Caco-2 (cell line): ENCODE results near the gene MCRS1. TPM values are rescaled to one million over a fixed set of nuclear protein-coding genes. Genes with fewer than 3 reads are reported as not detected.

Experiments
- BruUV-seq: library from RNA; stranded (reverse); fragments of 400-500 nt; replicated peaks from 2 replicates; lab custom pipeline; 2021; lab: Mats Ljungman, UMichigan
- CTCF ChIA-PET: fragments of 300-600 bp; sonication (Branson Sonifier 250); formaldehyde crosslinking; loops from one replicate; lab custom pipeline; 2022; ENCODE audit warnings: antibody characterized with exemption; lab: Charles Lee
- POLR2A ChIA-PET: fragments of 300-600 bp; sonication (Branson Sonifier 250); formaldehyde crosslinking; loops from one replicate; lab custom pipeline; 2022; ENCODE audit warnings: antibody characterized with exemption; lab: Charles Lee
- DNase-seq, 2 experiments: peaks; one replicate each; pipeline versions ENCODE4 v3.0.0 to v3.0.0-alpha.2; 2020 to 2022
- H3K27me3 ChIP-seq: replicated peaks from 2 replicates; pipeline ENCODE4 v1.6.0; 2011; ENCODE audit warnings: low read length; ENCODE audit not compliant: control insufficient read depth, insufficient read depth
- H3K36me3 ChIP-seq: 2 replicates; pipeline ENCODE4 v1.5.1; 2011; ENCODE audit warnings: low read length; ENCODE audit not compliant: control insufficient read depth, insufficient read depth
- H3K4me1 ChIP-seq: fragments of 250-450 bp; sonication (Bioruptor Pico); 2 replicates; pipeline ENCODE4 v1.5.1; 2020; ENCODE audit warnings: mild to moderate bottlenecking
- H3K4me3 ChIP-seq: 2 replicates; pipeline ENCODE4 v1.5.1; 2011; ENCODE audit warnings: low read depth, mild to moderate bottlenecking, control low read depth, low read length
- H3K9me3 ChIP-seq: fragments of 250-450 bp; sonication (Bioruptor Pico); 2 replicates; pipeline ENCODE4 v1.5.1; 2020; ENCODE audit warnings: mild to moderate bottlenecking, moderate library complexity
- H3K27ac Mint-ChIP-seq: one replicate; pipeline ENCODE4 v1.8.0; 2022; ENCODE audit warnings: mixed read lengths; ENCODE audit not compliant: unreplicated experiment
- H3K27me3 Mint-ChIP-seq: one replicate; pipeline ENCODE4 v1.8.0; 2022; ENCODE audit warnings: mixed read lengths; ENCODE audit not compliant: insufficient read depth, unreplicated experiment
- H3K36me3 Mint-ChIP-seq: one replicate; pipeline ENCODE4 v1.8.0; 2022; ENCODE audit warnings: mild to moderate bottlenecking, mixed read lengths; ENCODE audit not compliant: insufficient read depth, unreplicated experiment
- H3K4me1 Mint-ChIP-seq: one replicate; pipeline ENCODE4 v1.8.0; 2022; ENCODE audit warnings: low read depth, mixed read lengths; ENCODE audit not compliant: unreplicated experiment
- H3K4me3 Mint-ChIP-seq: one replicate; pipeline ENCODE4 v1.8.0; 2022; ENCODE audit warnings: mild to moderate bottlenecking, moderate library complexity, mixed read lengths; ENCODE audit not compliant: unreplicated experiment
- H3K9me3 Mint-ChIP-seq: one replicate; pipeline ENCODE4 v1.8.0; 2022; ENCODE audit warnings: mixed read lengths; ENCODE audit not compliant: unreplicated experiment
- CTCF ChIP-seq, 2 experiments: fragments of 200-600 bp in 1 of 2; IDR thresholded peaks; 1 replicate in 1 of 2; 2 replicates in 1 of 2; pipeline versions ENCODE4 v1.5.1 to v1.8.0; 2011 to 2022; ENCODE audit warnings: antibody characterized with exemption in 1 of 2, control low read depth in 1 of 2, inconsistent platforms in 1 of 2, low read depth in 1 of 2, low read length in 1 of 2, mild to moderate bottlenecking in 1 of 2, moderate library complexity in 1 of 2; ENCODE audit not compliant: insufficient read depth in 1 of 2, severe bottlenecking in 1 of 2, unreplicated experiment in 1 of 2
- intact Hi-C: fragments of 100-400 bp; cut with micrococcal nuclease; formaldehyde crosslinking; loops from one replicate; pipeline ENCODE4 v1.10.0; 2022; ENCODE audit not compliant: unreplicated experiment
- total RNA-seq: library from RNA; stranded (reverse); gene quantifications from 2 replicates; pipeline ENCODE4 v1.2.3, GENCODE V29; 2022

MCRS1 gene
- total RNA-seq, 1 experiment from 2014 or later, result 122 TPM

GRCh38 chr12:49577589-49578315, 9.8 kb upstream of the MCRS1 start:
- peaks cover 26% of the 10 kb centered on the region for H3K36me3 Mint-ChIP-seq
- ChIA-PET CTCF (interaction anchor here (0.5 to 3.7 kb wide), 4 partner anchors 9 to 68 kb away, joined by 4 to 46 read pairs (median 5); no protein-coding TSS in a partner anchor), POLR2A (interaction anchor here (0.6 kb wide), 1 partner anchor 1853 kb away, joined by 4 read pairs; no protein-coding TSS in a partner anchor)

DNA sequence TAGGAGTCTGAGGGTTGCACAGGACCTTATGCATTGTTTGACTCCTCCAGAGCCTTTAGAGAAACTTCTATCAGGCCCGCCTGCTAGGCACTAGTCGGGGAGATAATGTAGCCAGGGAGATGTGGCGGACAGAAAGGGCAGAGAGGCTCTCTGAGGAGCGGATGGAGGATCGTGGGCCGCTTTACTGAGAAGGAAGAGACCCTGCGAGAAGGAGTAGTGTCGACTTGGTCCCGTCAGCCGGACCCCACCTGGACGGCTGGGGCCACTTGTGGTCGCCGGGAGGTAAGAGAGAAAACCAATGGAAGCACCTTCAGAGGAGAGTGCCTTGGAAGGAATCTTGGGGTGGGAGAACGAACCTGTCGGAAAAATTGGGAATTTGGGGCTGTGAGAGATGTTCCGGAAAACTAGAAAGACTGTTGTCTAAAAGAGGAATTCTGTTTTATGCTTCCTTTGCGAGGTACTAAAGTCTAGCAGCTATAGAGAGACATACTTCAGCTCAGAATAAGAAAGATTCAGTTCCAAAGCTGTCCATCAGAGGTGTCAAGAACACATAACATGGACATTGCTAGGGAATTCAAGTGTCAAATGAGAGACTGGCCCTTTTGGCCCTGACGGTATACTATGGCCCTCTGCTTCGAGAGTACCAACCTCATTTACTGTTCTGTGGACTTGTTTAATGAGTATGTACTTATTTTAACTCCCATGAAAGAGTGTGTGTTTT, 660 bp upstream of the MCRS1 start:
- TSS peak; percentile 53 for BruUV-seq
- H3K4me3 ChIP-seq, result peak overlapping the region; percentile 63
- Mint-ChIP-seq H3K4me3 (peak overlapping the region; percentile 99), H3K4me1 (peaks cover 9% of the 10 kb centered on the region), H3K27me3 (no peaks in the 10 kb centered on the region), H3K36me3 (peaks cover 42% of the 10 kb centered on the region), H3K9me3 (peaks cover 11% of the 10 kb centered on the region), H3K27ac (peak overlapping the region; percentile 99)
- TF ChIP-seq CTCF (IDR thresholded peaks at IDR 0.05; ENCODE audit: insufficient read depth in 1 of 2, low read depth in 1 of 2, low read length in 1 of 2, severe bottlenecking in 1 of 2, unreplicated experiment in 1 of 2), result no peak
- peaks cover 4% of the 10 kb centered on the region; the same call in 1 of the 2 replicates for H3K36me3 ChIP-seq
- ChIA-PET CTCF (interaction anchor here (0.6 to 2.5 kb wide), 4 partner anchors 10 to 221 kb away, joined by 4 to 38 read pairs (median 4); no protein-coding TSS in a partner anchor), POLR2A (interaction anchor here (0.7 kb wide), 1 partner anchor 437 kb away, joined by 3 read pairs; no protein-coding TSS in a partner anchor)
- no peaks in the 10 kb centered on the region for H3K4me1 ChIP-seq
- peak in 1 of 2 experiments; percentile 29 for DNase-seq
- no peaks in the 10 kb centered on the region for H3K9me3 ChIP-seq
- intact Hi-C loops, result loop anchor here (1.0 kb wide), 1 partner anchor 55 kb away; the partner anchor contains the start of gene PRPF40B
- H3K27me3 ChIP-seq, result no peaks in the 10 kb centered on the region

More at GRCh38 chr12:49577589-49578315, 9.8 kb upstream of the MCRS1 start:
- Mint-ChIP-seq H3K9me3 (no peaks in the 10 kb centered on the region), H3K27ac (no peak overlapping the region), H3K4me1 (peaks cover 24% of the 10 kb centered on the region), H3K27me3 (no peaks in the 10 kb centered on the region), H3K4me3 (no peak overlapping the region)
- Histone ChIP-seq H3K36me3 (peaks cover 2% of the 10 kb centered on the region), H3K9me3 (no peaks in the 10 kb centered on the region), H3K4me1 (peaks cover 24% of the 10 kb centered on the region), H3K27me3 (no peaks in the 10 kb centered on the region), H3K4me3 (no peak overlapping the region)
- BruUV-seq, result no TSS peak
- DNase-seq, result no peak
- TF ChIP-seq CTCF (IDR thresholded peaks at IDR 0.05; ENCODE audit: insufficient read depth in 1 of 2, low read depth in 1 of 2, low read length in 1 of 2, severe bottlenecking in 1 of 2, unreplicated experiment in 1 of 2), result no peak
- intact Hi-C loops, result no loop called here

DNA sequence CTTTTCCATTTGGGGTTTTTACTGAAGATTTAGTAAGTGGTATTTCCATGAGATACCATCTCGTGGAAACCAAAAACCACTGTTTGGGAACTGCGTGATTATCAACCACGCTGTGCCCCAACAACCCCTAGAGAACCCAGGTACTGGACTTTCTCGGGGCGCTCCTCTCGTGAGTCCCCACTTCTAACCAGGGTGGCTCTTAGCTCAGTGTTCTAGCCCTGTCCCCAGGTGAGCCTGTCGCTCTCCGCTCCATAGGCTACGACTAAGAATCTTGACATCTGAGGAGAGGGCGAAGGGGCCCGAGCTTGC, 686 bp downstream of the MCRS1 start:
- H3K27me3 ChIP-seq, result no peaks in the 10 kb centered on the region
- no peaks in the 10 kb centered on the region for H3K9me3 ChIP-seq
- POLR2A ChIA-PET, result interaction anchor here (0.5 to 1.4 kb wide), 8 partner anchors 11 to 244 kb away, joined by 3 to 8 read pairs (median 4); partner anchors contain the start of genes TMBIM6 and TROAP
- Mint-ChIP-seq H3K36me3 (peaks cover 46% of the 10 kb centered on the region), H3K27ac (peak overlapping the region; percentile 99), H3K27me3 (no peaks in the 10 kb centered on the region), H3K4me3 (peak overlapping the region; percentile 99), H3K9me3 (peaks cover 11% of the 10 kb centered on the region), H3K4me1 (peaks cover 9% of the 10 kb centered on the region)
- H3K36me3 ChIP-seq, result peaks cover 8% of the 10 kb centered on the region; the same call in 1 of the 2 replicates
- CTCF ChIA-PET, result interaction anchor here (0.6 to 2.5 kb wide), 7 partner anchors 13 to 307 kb away, joined by 3 to 38 read pairs (median 4); no protein-coding TSS in a partner anchor
- no TSS peak for BruUV-seq
- intact Hi-C loops, result no loop called here
- no peaks in the 10 kb centered on the region for H3K4me1 ChIP-seq
- DNase-seq, result no peak
- H3K4me3 ChIP-seq, result peak overlapping the region; percentile 63
- no peak for TF ChIP-seq CTCF (IDR thresholded peaks at IDR 0.05; ENCODE audit: insufficient read depth in 1 of 2, low read depth in 1 of 2, low read length in 1 of 2, severe bottlenecking in 1 of 2, unreplicated experiment in 1 of 2)
